GM18909 (cell line): Measurements from ENCODE around the gene NFKBIZ.
A peak's percentile ranks its signal among the peaks of the same experiment; 100 is the strongest.

Source experiments
- ATAC-seq: cut with Tn5 transposase; IDR thresholded peaks from one replicate; pipeline ENCODE4 v1.9.1; 2021; ENCODE audit warnings: mild to moderate bottlenecking; ENCODE audit not compliant: unreplicated experiment, poor library complexity

The NFKBIZ gene

GRCh38 chr3:101825904-101826445, 23.3 kb upstream of the NFKBIZ start:
- ATAC-seq, result no peak

DNA sequence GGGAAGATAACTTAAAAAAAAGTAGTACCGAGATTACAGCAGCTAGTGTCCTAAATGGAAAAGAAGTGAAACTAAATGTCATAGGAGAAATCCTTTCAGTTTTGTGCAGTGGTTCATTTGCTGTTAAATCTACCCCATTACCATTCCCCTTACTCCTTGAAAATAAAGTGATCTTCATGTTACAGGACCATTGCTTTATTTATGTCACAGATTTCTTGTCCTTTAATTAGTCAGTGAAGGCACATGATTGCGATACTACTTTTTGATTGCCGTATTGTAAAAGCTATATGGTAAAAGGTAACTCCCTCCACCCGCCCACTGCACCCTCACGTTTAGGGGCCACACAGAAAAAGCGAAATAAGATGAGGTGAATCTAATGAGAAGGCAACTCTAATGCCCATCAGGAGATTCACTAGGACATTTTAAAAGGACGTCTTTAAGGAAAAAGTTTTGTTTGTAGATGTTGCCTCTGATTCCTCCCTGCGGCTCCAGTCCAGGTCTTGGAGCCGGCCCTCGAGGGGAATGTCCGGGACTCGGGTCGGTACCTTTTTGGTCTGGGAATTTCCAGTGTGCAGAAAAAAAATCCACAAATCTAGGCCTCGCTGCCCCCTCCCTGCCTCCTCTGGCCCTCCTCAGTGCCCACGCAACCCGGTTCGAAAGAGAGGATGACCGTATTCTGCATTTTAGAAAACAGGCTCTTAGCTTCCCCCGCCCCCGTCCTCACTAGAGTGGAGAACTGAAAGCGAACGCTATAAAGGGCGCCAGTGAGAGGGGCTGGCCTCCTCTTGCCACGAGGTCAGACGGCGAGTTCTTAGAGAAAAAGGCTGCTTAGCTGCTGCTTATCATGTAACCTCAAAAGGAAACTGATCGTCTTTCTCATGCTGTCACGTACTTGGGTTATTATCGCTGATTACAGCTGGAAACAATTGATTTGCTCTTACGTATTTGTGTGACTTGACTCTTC, 21.8 kb upstream of the NFKBIZ start:
- peak; percentile 91 for ATAC-seq

DNA sequence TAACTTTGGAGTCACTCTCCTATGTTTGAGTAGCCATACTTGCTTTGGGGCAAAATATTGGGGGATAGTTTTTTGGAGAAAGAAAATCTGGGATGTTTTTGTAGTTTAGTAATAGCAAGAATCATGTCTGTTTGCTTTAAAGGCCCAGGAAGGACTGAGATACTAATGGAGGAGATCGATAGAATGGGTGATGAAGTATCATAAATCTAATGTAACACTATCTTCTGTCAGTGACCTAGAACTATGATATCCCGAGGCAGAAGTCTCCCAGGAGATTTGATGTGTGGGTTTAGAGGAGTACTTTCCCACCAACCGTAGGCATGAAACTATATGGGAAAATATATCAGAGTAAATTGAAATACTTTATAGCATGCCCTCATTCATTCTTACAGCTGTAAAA, 21.0 kb upstream of the NFKBIZ start:
- no peak for ATAC-seq

DNA sequence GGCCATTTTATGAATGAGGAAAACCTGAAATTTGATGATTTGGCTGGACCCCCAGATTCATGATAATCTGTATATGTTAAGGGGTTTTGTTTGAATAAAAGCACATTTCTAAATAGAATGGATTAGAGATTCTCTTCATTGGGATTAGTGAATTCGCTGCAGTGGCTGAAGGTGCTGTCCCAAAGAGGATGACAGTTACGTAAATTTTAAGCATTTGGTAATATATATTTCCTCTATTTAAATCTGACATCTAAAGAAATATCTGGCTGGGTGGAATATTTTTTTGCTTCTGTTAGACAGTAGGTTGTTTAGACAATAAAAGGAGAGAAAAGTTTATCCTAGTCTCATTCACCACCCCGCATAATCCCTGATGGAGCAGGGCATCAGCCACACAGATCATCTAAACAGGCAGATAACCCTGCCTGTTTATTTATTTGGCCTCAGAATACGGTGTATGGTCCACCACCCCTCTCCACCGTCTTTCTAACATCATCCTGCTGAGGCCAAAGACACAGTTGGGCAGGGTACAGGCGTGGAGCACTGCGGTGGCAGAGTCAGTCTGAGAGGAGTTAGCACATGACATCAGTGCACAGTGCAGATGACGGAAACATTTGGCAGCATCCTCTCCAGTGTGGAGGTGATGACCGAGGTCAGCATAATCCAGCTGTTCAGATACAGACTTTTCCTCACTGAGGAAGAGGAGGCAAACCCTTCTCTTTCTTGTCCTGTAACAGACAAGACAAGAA, 20.4 kb upstream of the NFKBIZ start:
- peak; percentile 60 for ATAC-seq

GRCh38 chr3:101829437-101829830, 19.9 kb upstream of the NFKBIZ start:
- no peak for ATAC-seq

DNA sequence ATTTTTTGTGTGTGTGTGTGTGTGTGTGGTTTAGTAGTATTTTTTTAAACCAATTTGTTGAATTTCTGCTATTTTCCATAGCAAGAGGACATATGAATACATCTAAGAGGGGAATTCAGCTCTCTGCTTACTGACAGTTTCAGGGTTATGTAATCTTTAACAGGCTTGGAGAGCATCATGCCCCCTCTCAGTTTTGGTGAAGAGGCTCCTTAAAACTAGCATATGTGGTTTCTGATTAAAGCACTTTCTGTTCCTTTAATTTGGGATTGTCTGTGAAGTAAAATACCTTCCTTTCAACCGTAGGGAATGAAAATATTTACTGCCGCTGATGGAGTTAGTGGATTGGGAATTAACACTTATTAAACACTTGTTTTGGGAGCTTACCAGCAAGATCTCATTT, 19.4 kb upstream of the NFKBIZ start:
- ATAC-seq, result peak; percentile 22

DNA sequence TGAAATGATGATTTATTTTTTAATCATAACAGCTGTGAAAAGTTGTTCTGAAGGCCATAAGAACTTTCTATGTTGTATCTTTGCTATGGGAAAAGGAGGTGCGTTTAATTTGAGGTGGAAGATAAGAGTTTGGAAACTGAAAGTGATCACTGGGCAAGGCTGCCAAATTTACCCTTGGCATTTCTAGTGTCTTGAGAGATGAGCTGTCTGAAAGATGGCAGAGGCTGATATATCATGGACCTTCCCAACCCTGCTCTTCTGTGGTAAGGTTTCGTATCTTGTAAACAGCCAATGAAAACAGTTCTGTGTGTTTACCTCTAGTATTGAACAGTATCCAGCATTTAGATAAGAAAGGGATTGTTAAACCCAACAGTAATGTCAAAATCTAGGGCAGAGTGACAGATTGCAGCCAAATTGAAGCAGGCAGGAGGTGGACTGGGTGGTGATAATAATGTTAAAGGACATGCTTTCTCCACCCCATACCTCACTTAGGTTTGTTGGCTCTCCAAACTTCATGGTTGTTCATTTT, 15.8 kb upstream of the NFKBIZ start:
- peak; percentile 25 for ATAC-seq

DNA sequence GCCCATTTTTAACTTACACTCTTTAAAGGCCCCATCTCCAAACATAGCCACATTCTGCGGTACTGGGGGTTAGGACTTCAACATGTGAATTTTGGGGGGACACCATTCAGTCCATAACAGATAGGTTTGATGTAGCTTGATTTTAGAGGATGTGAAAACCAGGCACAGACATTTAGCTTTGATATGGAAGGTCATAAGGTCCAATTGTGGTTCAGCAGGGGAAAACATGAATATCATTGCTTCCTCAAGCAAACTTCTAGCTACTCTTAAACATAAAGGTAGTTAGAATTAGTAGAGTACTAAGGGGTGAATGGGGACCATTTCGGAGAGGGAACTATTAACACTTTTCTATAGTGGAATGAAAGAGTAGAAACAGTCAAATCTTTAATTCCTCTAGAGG, 13.6 kb upstream of the NFKBIZ start:
- ATAC-seq, result no peak

- no peak for ATAC-seq
Observed at GRCh38 chr3:101836160-101836559, 13.2 kb upstream of the NFKBIZ start.

GRCh38 chr3:101836652-101837598, 12.4 kb upstream of the NFKBIZ start:
- no peak for ATAC-seq

DNA sequence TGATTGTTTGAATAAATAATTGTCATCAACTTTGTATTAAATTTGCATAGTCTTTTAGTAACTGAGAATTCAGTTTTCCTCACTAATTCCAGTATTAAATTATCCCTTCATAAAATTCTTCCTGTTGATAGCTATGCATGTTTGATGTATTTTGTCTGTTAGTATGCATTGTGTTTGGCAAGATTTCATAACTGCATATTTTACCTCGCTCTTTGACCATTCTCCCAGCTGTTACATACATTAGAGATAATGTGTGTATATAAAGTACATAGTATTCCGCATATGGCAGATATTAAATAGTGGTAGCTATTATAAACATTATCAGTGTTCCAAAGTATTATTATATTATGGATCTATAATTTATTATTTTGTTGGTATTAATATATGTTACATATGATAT, 10.6 kb upstream of the NFKBIZ start:
- no peak for ATAC-seq

GRCh38 chr3:101840066-101840465, 9.2 kb upstream of the NFKBIZ start:
- ATAC-seq, result no peak

GRCh38 chr3:101842245-101842934, 6.9 kb upstream of the NFKBIZ start:
- no peak for ATAC-seq

GRCh38 chr3:101842935-101843330, 6.4 kb upstream of the NFKBIZ start:
- ATAC-seq, result no peak

DNA sequence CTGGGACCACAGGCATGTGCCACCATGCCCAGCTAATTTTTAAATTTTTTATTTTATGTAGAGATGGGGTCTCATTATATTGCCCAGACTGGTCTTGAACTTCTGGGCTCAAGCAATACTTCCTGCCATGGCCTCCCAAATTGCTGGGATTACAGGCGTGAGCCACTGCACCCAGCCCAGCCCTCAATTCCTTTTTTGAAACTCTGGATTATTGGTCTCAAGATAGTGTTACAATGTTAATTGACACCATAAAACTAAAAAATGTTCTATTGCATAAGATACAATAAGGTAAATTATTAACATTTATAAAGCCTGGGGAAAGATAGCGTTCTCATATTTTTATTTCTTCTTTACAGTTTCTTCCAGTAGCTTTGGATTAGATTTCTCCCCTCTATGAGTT, 3.9 kb upstream of the NFKBIZ start:
- no peak for ATAC-seq

DNA sequence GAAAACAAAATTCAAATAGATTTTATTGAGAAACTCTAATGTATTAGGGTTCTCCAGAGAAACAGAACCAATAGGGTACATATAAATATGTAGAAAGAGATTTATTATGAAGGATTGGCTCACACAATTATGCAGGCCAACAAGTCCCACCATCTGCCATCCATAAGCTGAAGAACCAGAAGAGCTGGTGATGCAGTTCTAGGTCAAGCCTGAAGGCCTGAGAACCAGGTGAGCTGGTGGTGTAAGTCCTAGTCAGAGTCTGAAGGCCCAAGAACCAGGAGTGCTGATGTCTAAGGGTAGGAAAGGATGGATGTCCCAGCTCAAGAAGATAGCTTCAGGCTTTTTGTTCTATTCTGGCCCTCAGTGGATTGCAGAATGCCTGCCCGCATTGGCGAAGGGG, 2.6 kb upstream of the NFKBIZ start:
- no peak for ATAC-seq

DNA sequence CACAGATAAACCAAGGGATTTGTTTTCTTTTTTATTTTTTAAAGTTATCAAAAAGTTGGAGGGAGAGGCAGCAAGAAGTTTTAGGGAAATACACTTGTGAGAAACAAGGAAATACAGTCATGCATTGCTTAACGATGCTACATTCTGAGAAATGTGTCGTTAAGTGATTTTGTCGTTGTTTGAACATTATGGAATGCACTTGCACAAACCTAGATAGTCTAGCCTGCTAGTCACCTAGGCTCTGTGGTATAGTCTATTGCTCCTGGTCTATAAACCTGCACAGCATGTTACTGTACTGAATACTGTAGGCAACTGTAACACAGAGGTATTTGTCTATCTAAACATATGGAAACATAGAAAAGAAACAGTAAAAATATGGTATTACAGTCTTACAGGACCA, 2.0 kb upstream of the NFKBIZ start:
- ATAC-seq, result no peak

DNA sequence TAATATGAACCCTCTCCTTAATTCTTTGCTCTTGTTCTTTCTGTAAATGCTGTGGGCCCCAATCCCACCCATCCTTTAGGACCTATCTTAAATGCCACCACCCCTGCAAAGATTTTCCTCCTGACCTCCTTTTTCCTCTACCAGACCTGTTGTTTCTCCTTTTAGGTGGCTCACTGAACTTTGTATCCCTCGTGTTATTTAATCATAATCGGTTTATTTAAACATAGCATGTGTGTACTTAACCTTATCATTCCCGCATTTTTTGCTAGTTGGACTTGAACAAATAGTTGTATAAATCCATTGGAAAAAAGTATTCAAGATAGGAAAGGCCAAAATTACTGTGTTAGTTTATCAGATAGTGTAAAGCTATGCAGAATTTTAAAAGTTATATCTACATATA, 988 bp upstream of the NFKBIZ start:
- no peak for ATAC-seq

DNA sequence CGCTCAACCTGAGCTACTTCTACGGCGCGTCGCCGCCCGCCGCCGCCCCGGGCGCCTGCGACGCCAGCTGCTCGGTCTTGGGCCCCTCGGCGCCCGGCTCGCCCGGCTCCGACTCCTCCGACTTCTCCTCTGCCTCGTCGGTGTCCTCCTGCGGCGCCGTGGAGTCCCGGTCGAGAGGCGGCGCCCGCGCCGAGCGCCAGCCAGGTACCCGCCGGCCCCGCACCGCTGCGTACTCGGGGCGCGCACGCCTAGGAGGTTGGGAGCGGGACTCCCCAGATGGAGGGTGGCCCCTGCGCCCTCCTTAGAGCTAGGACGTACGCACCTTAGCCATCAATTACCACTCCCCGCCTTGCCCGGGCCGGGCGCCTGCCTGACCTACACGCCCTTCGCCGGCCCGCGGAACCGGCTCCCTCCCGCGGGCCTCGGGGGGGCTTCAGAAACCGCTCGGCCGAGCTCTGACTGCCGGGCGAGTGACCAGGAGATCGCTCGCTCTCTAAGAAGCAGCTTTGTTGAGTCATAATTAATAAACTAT, 466 bp downstream of the NFKBIZ start:
- peak; percentile 37 for ATAC-seq
